T-helper 2 cell treated with Interferon-gamma antibody and Interleukin-4, amounts not matched to agents 5 μg/mL and 100 μg/mL, for 36 hours (primary cell): ENCODE results near the gene SUZ12.
"Not testable (repeated sequence)": the region's sequence is repeated elsewhere in the genome, so short reads cannot be mapped to it uniquely, and the experiment has no call there.

Source experiments
- DNase-seq: peaks from one replicate; pipeline ENCODE4 v3.0.0; 2021; ENCODE audit warnings: low spot score
- H3K27ac Mint-ChIP-seq: one replicate; pipeline ENCODE4 v1.8.0; 2021; ENCODE audit warnings: mild to moderate bottlenecking, mixed read lengths
- H3K27me3 Mint-ChIP-seq: one replicate; pipeline ENCODE4 v1.8.0; 2021; ENCODE audit warnings: low read depth, mixed read lengths
- H3K36me3 Mint-ChIP-seq: one replicate; pipeline ENCODE4 v1.8.0; 2021; ENCODE audit warnings: low read depth, mixed read lengths
- H3K4me1 Mint-ChIP-seq: one replicate; pipeline ENCODE4 v1.8.0; 2021; ENCODE audit warnings: low read depth, mixed read lengths
- H3K4me3 Mint-ChIP-seq: one replicate; pipeline ENCODE4 v1.8.0; 2022; ENCODE audit warnings: mild to moderate bottlenecking, moderate library complexity, mixed read lengths
- H3K9me3 Mint-ChIP-seq: one replicate; pipeline ENCODE4 v1.8.0; 2021; ENCODE audit warnings: mixed read lengths

SUZ12 gene

GRCh38 chr17:31997005-31997404 lies 60.2 kb downstream of the SUZ12 start:
- no peaks in the 10 kb centered on the region for H3K27me3 Mint-ChIP-seq
- H3K4me1 Mint-ChIP-seq: no peaks in the 10 kb centered on the region
- no peak for DNase-seq
- H3K9me3 Mint-ChIP-seq: no peaks in the 10 kb centered on the region
- no peak overlapping the region for H3K4me3 Mint-ChIP-seq
- peaks cover 36% of the 10 kb centered on the region for H3K36me3 Mint-ChIP-seq
- H3K27ac Mint-ChIP-seq: no peak overlapping the region

DNA sequence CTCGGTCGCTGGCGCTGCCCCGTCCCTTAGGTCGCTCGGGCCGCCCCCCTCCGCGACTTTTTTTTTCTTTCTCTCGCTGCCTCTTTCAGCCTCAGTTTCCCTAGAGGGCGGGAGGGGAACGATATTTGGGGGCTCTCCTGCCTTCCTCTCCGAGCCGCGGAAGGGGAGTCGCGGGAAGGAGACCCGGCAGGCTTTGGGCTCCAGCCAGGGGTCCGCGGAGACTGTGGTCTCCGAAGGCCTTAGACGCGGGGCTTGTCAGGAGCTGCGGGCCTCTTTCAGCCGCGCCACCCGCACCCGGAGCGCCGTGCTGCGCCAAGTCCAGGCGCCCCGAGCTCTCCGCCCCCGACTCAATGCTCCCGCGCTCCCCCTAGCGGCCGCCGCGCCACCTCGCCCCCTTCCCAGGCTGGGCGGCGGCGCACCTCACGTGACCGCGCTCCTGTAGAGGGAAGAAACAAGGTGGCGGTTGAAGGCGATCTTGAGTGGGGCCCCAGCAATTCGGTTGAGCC lies 70.2 kb downstream of the SUZ12 start, which contains the start of gene LRRC37B:
Gene LRRC37B, plus strand, starts transcription at position 427 of the 506 bp plus-strand sequence. CDS start 14,010 bp downstream, outside the sequence.
- Mint-ChIP-seq H3K9me3 (no peaks in the 10 kb centered on the region), H3K27me3 (no peaks in the 10 kb centered on the region), H3K27ac (peak within 1 kb of the TSS; percentile 86), H3K36me3 (peaks cover 13% of the 10 kb centered on the region), H3K4me3 (peak within 1 kb of the TSS; percentile 86), H3K4me1 (peaks cover 28% of the 10 kb centered on the region)
- peak; percentile 89 for DNase-seq

DNA sequence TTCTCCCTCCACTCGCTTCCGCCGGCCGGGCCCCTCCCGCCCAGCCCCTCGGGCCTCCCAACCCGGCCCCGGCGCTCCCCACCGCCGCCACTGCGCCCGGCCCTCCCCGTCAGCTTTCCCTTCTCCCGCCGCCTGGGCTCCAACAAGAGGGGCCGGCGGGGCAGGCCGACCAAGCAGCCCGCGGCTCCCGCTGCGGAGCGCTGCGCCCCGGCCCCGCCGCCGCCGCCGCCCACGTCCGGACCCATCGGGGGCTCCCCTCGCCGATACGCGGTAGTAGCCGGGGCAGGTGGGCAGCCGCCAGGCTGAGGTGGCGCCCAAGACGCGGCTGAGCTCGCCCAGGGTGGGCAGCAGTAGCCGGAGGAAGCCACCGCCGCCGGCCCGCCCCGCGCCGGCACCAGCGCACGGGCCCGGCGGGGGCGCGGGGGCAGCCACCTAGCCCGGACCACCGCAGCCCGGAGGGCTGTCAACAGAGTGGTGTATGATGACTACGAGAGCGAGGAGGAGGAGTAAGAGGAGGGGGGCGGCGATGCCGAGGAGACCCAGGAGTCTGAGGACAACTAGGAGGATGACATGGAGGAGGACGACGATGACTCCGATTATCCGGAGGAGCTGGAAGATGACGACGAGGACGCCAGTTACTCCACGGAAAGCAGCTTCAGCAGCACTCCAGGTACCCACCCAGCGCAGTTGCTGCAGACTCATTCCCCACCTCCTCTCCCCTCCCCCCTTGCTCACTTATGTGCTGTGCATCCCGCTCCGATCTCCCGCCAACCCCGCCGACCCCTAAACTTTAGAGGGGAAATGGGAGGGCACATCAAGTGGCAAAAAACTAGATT lies 70.9 kb downstream of the SUZ12 start:
- peak overlapping the region; percentile 86 for H3K27ac Mint-ChIP-seq
- peak; percentile 42 for DNase-seq
- H3K4me1 Mint-ChIP-seq: peaks cover 30% of the 10 kb centered on the region
- H3K36me3 Mint-ChIP-seq: peaks cover 14% of the 10 kb centered on the region
- no peaks in the 10 kb centered on the region for H3K9me3 Mint-ChIP-seq
- H3K4me3 Mint-ChIP-seq: peak overlapping the region; percentile 86
- no peaks in the 10 kb centered on the region for H3K27me3 Mint-ChIP-seq

- Mint-ChIP-seq H3K4me3 (peak overlapping the region; percentile 86), H3K27me3 (no peaks in the 10 kb centered on the region), H3K4me1 (peaks cover 34% of the 10 kb centered on the region), H3K9me3 (no peaks in the 10 kb centered on the region), H3K36me3 (peaks cover 14% of the 10 kb centered on the region), H3K27ac (peak overlapping the region; percentile 86)
- no peak for DNase-seq
Observed at GRCh38 chr17:32009262-32009542, 72.4 kb downstream of the SUZ12 start.

GRCh38 chr17:32010114-32010513 lies 73.3 kb downstream of the SUZ12 start:
- Mint-ChIP-seq H3K27ac (no peak overlapping the region), H3K27me3 (no peaks in the 10 kb centered on the region), H3K4me3 (peak overlapping the region; percentile 86), H3K4me1 (peaks cover 37% of the 10 kb centered on the region), H3K9me3 (no peaks in the 10 kb centered on the region), H3K36me3 (peaks cover 15% of the 10 kb centered on the region)
- DNase-seq: no peak

- Mint-ChIP-seq H3K4me3 (no peak overlapping the region), H3K27ac (peak overlapping the region; percentile 63), H3K27me3 (no peaks in the 10 kb centered on the region), H3K9me3 (no peaks in the 10 kb centered on the region), H3K36me3 (peaks cover 30% of the 10 kb centered on the region), H3K4me1 (peaks cover 43% of the 10 kb centered on the region)
- no peak for DNase-seq
Observed at GRCh38 chr17:32015245-32016013, 78.6 kb downstream of the SUZ12 start.

- H3K4me3 Mint-ChIP-seq: peak overlapping the region; percentile 62
- H3K27ac Mint-ChIP-seq: peak overlapping the region; percentile 74
- no peak for DNase-seq
- no peaks in the 10 kb centered on the region for H3K9me3 Mint-ChIP-seq
- H3K4me1 Mint-ChIP-seq: peaks cover 39% of the 10 kb centered on the region
- peaks cover 27% of the 10 kb centered on the region for H3K36me3 Mint-ChIP-seq
- H3K27me3 Mint-ChIP-seq: no peaks in the 10 kb centered on the region
Observed at GRCh38 chr17:32016231-32016630, 79.4 kb downstream of the SUZ12 start.

- Mint-ChIP-seq H3K9me3 (no peaks in the 10 kb centered on the region), H3K4me3 (no peak overlapping the region), H3K4me1 (peaks cover 27% of the 10 kb centered on the region), H3K36me3 (peaks cover 21% of the 10 kb centered on the region), H3K27me3 (no peaks in the 10 kb centered on the region), H3K27ac (no peak overlapping the region)
- DNase-seq: no peak
Observed at GRCh38 chr17:32019228-32019627, 82.4 kb downstream of the SUZ12 start.

DNA sequence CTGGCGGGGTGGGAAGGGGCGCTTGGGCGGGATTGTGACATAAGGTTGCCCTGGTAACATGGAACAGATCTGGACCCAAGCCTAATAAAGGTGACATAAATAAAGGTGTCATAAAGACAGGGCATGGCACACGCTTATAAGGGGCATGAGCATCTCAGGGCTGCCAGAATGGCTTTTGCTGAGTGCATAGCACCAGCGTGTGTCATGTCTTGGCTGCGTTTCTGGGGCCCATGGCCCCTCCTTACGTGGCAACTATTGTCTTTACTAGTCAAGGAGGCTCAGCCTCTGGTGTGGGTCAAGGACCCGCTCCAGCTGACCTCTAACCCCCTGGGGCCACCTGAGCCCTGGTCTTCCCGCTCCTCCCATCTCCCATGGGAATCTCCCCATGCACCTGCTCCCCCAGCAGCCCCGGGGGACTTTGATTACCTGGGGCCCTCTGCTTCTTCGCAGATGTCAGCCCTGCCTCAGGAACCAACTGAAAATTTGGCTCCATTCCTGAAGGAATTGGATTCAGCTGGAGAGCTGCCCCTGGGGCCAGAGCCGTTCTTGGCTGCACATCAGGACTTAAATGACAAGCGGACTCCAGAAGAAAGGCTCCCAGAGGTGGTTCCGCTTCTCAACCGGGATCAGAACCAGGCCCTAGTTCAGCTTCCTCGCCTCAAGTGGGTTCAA lies 84.3 kb downstream of the SUZ12 start:
- DNase-seq: no peak
- Mint-ChIP-seq H3K27me3 (no peaks in the 10 kb centered on the region), H3K36me3 (peaks cover 20% of the 10 kb centered on the region), H3K9me3 (no peaks in the 10 kb centered on the region), H3K27ac (no peak overlapping the region), H3K4me3 (no peak overlapping the region), H3K4me1 (peaks cover 21% of the 10 kb centered on the region)

DNA sequence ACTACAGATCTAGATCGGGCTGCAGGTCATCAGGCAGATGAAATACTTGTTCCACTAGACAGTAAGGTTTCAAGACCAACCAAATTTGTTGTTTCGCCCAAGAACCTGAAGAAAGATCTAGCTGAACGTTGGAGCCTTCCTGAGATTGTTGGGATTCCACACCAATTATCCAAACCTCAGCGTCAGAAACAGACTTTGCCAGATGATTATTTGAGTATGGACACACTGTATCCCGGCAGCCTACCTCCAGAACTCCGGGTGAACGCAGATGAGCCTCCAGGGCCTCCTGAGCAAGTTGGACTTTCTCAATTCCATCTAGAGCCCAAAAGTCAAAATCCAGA lies 84.8 kb downstream of the SUZ12 start:
- no peak for DNase-seq
- no peaks in the 10 kb centered on the region for H3K27me3 Mint-ChIP-seq
- peaks cover 15% of the 10 kb centered on the region for H3K4me1 Mint-ChIP-seq
- H3K36me3 Mint-ChIP-seq: peaks cover 19% of the 10 kb centered on the region
- no peak overlapping the region for H3K27ac Mint-ChIP-seq
- H3K9me3 Mint-ChIP-seq: no peaks in the 10 kb centered on the region
- H3K4me3 Mint-ChIP-seq: no peak overlapping the region

GRCh38 chr17:32022554-32022953 lies 85.7 kb downstream of the SUZ12 start:
- H3K4me3 Mint-ChIP-seq, H3K4me1 Mint-ChIP-seq, H3K27ac Mint-ChIP-seq, H3K27me3 Mint-ChIP-seq, H3K9me3 Mint-ChIP-seq, DNase-seq: not testable (repeated sequence)
- H3K36me3 Mint-ChIP-seq: peaks cover 19% of the 10 kb centered on the region

GRCh38 chr17:32027271-32027670 lies 90.5 kb downstream of the SUZ12 start:
- H3K27ac Mint-ChIP-seq, H3K4me3 Mint-ChIP-seq, H3K4me1 Mint-ChIP-seq: not testable (repeated sequence)

DNA sequence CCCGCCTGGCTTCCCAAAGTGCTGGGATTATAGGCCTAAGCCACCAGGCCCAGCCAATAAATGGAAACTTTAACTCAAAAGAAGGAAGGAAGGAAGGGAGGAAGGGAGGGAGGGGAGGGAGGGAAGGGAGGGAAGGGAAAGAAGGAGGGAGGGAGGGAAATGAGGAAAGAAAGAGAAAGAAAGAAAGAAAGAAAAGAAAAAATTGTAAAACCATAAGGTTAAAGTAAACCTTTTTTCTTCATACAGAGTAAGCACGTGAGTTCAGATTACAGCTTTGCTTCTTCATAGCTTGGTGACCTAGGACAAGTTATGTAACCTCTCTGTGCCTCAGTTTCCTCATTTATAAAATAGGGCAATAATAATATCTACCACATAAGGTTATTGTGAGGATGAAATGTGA lies 96.4 kb downstream of the SUZ12 start:
- Mint-ChIP-seq H3K36me3 (peaks cover 22% of the 10 kb centered on the region), H3K4me1 (peaks cover 2% of the 10 kb centered on the region), H3K27me3 (no peaks in the 10 kb centered on the region), H3K9me3 (no peaks in the 10 kb centered on the region), H3K4me3 (no peak overlapping the region), H3K27ac (no peak overlapping the region)
- no peak for DNase-seq

More at GRCh38 chr17:32027271-32027670, 90.5 kb downstream of the SUZ12 start:
- H3K27me3 Mint-ChIP-seq, H3K9me3 Mint-ChIP-seq, DNase-seq: not testable (repeated sequence)
- H3K36me3 Mint-ChIP-seq: peaks cover 10% of the 10 kb centered on the region

DNA sequence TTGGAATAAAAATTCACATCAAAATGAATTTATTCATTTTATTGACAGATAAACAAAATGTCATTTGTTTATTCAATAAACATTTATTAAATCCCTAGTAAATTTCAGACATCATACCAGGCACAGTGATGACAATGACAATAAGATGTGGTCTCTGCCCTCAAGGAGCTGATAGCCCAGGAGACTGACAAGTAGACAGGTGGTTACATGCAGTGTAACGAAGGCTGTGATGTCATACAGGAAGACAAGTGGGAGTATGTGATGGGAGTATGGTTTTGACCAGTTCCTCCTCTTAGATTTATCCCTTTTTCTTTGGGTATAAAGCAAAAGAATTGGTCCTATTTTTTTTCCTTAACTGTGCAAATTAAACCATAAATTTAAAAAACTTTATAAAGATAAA lies 97.0 kb downstream of the SUZ12 start:
- not testable (repeated sequence) for H3K9me3 Mint-ChIP-seq, H3K27ac Mint-ChIP-seq, H3K4me1 Mint-ChIP-seq, H3K27me3 Mint-ChIP-seq, DNase-seq, H3K4me3 Mint-ChIP-seq
- peaks cover 24% of the 10 kb centered on the region for H3K36me3 Mint-ChIP-seq
